ENCODE data around the gene IGLL5.

IGLL5 gene

GRCh38 chr22:22881116-22882000 is 6.3 kb upstream of the IGLL5 start:
- Histone ChIP-seq H3K4me3 (no peak overlapping the region), H3K27ac (no peak overlapping the region)

GRCh38 chr22:22882033-22882717 is 5.4 kb upstream of the IGLL5 start:
- Histone ChIP-seq H3K4me3 (no peak overlapping the region), H3K27ac (no peak overlapping the region)

- H3K27ac ChIP-seq, result no peak overlapping the region
- H3K4me3 ChIP-seq, result no peak overlapping the region
These were observed 4.4 kb upstream of the IGLL5 start for GRCh38 chr22:22883090-22883727.

- H3K4me3 ChIP-seq, result no peak overlapping the region
- no peak overlapping the region for H3K27ac ChIP-seq
These were observed 3.4 kb upstream of the IGLL5 start for GRCh38 chr22:22884010-22884887.

- H3K4me3 ChIP-seq, result no peak overlapping the region
- no peak overlapping the region for H3K27ac ChIP-seq
These were observed 2.5 kb upstream of the IGLL5 start for GRCh38 chr22:22884888-22885840.

- H3K4me3 ChIP-seq, result no peak overlapping the region
- no peak overlapping the region for H3K27ac ChIP-seq
These were observed 1.1 kb upstream of the IGLL5 start for GRCh38 chr22:22886546-22886945.

- no peak overlapping the region for H3K4me3 ChIP-seq
- no peak overlapping the region for H3K27ac ChIP-seq
These were observed 1.1 kb downstream of the IGLL5 start for GRCh38 chr22:22888571-22889353.

GRCh38 chr22:22890085-22890484 is 2.5 kb downstream of the IGLL5 start:
- Histone ChIP-seq H3K4me3 (peak overlapping the region in 1 of 7 experiments; percentile 1), H3K27ac (no peak overlapping the region)

GRCh38 chr22:22891139-22891621 is 3.6 kb downstream of the IGLL5 start:
- no peak overlapping the region for H3K4me3 ChIP-seq
- no peak overlapping the region for H3K27ac ChIP-seq

- Histone ChIP-seq H3K4me3 (no peak overlapping the region), H3K27ac (no peak overlapping the region)
These were observed 4.8 kb downstream of the IGLL5 start for GRCh38 chr22:22892096-22893052.

GRCh38 chr22:22893077-22893805 is 5.6 kb downstream of the IGLL5 start:
- Histone ChIP-seq H3K27ac (no peak overlapping the region), H3K4me3 (no peak overlapping the region)

- H3K27ac ChIP-seq, result no peak overlapping the region
- H3K4me3 ChIP-seq, result no peak overlapping the region
These were observed 6.5 kb downstream of the IGLL5 start for GRCh38 chr22:22893891-22894739.

- no peak overlapping the region for H3K4me3 ChIP-seq
- H3K27ac ChIP-seq, result no peak overlapping the region
These were observed 7.4 kb downstream of the IGLL5 start for GRCh38 chr22:22894740-22895731.
